Psoas muscle (tissue), 8 donors: ENCODE results near the gene RAI14. TPM values are rescaled to one million over a fixed set of nuclear protein-coding genes. Genes with fewer than 3 reads are reported as not detected.
"Not testable (repeated sequence)": the region's sequence is repeated elsewhere in the genome, so short reads cannot be mapped to it uniquely, and the experiment has no call there.

Experiments used
- ATAC-seq, 4 donors: fragments of 200-7000 bp; cut with Tn5 transposase; one replicate each; pipeline ENCODE4 v1.9.1; 2020; ENCODE audit warnings: moderate library complexity in 3 of 4, mild to moderate bottlenecking in 2 of 4
- DNase-seq, 2 donors: peaks; one replicate each; pipeline ENCODE4 v3.0.0-alpha.2; 2020
- H3K27ac ChIP-seq: fragments of 200-600 bp; one replicate; pipeline ENCODE4 v1.8.0; 2022
- H3K27me3 ChIP-seq, 3 donors: fragments of 200-600 bp in 1 of 3; one replicate each; pipeline versions ENCODE4 v1.6.1 to v1.8.0; 2013 to 2022; ENCODE audit warnings: low read length in 2 of 3, mild to moderate bottlenecking in 2 of 3, moderate library complexity in 1 of 3; ENCODE audit not compliant: insufficient read depth in 3 of 3
- H3K36me3 ChIP-seq, 2 donors: fragments of 200-600 bp in 1 of 2; one replicate each; pipeline versions ENCODE4 v1.6.1 to v1.8.0; 2013 to 2022; ENCODE audit warnings: low read depth in 1 of 2, mild to moderate bottlenecking in 1 of 2, moderate library complexity in 1 of 2; ENCODE audit not compliant: insufficient read depth in 1 of 2
- H3K4me1 ChIP-seq: fragments of 200-600 bp; one replicate; pipeline ENCODE4 v1.8.0; 2022
- H3K4me3 ChIP-seq: fragments of 200-600 bp; one replicate; pipeline ENCODE4 v1.8.0; 2022; ENCODE audit warnings: mild to moderate bottlenecking
- H3K9me3 ChIP-seq: fragments of 200-600 bp; one replicate; pipeline ENCODE4 v1.8.0; 2022
- CTCF ChIP-seq: fragments of 200-600 bp; IDR thresholded peaks from one replicate; pipeline ENCODE4 v1.8.0; 2022; ENCODE audit warnings: antibody characterized with exemption
- whole genome bisulfite sequencing, 3 donors: extraction: QIAGEN DNeasy Blood & Tissue Kit; methylation state at CpG; one replicate each; pipeline versions ENCODE4 v1.1.6 to v1.1.7; 2013; 5-methylcytosine and 5-hydroxymethylcytosine counted together
- intact Hi-C, 2 donors: fragments of 100-400 bp; cut with DNase I; formaldehyde crosslinking; loops; one replicate each; pipeline versions ENCODE4 v1.11.0 to v1.14.2; 2022
- polyA plus RNA-seq, 3 donors: library from polyadenylated mRNA; stranded (reverse); fragments of 200-250 nt; gene quantifications; one replicate each; pipeline ENCODE4 v1.2.3, GENCODE V29; 2013
- total RNA-seq, 4 donors: library from RNA; stranded (reverse); fragmentation: NEBNext Ultra II Directional in 2 of 4; extraction: Animal tissue kit (Norgen Biotek cat#: 25700) in 2 of 4; gene quantifications; one replicate each; pipeline versions ENCODE4 v1.2.1 to v1.2.4, GENCODE V29; 2021 to 2023
- donor health status: healthy with polysubstance abuse.
- donor health status: DM: no; HTN: no; CAD: no; lungs with moderate emphysema.
- donor health status: Bipolar disorder and iron deficiency.
- donor health status: healthy.
- donor health status: DM: yes; HTN: yes; CAD: no.
- donor health status: DM: no; HTN: no; CAD: no.
- donor health status: DM: no; HTN: no; CAD: no.
- donor health status: DM: yes; HTN: yes; CAD: no.

RAI14 gene
- total and polyA plus RNA-seq, 7 donors = 0.69 to 4.3 (median 2.1) TPM

- H3K4me1 ChIP-seq = no peaks in the 10 kb centered on the region
- no peak for DNase-seq
- H3K4me3 ChIP-seq = no peak overlapping the region
- intact Hi-C loops = no loop called here
- H3K9me3 ChIP-seq = no peaks in the 10 kb centered on the region
- TF ChIP-seq CTCF = no peak
- H3K27ac ChIP-seq = no peak overlapping the region
- WGBS, 3 donors = 71 to 75% (median 71%) methylated on average over 6 of the region's 6 CpGs
- no peaks in the 10 kb centered on the region for H3K27me3 ChIP-seq
- H3K36me3 ChIP-seq = no peaks in the 10 kb centered on the region
- no peak for ATAC-seq
Observed at GRCh38 chr5:34749431-34749873, 93.3 kb downstream of the RAI14 start.

- intact Hi-C loops = no loop called here
- Histone ChIP-seq H3K4me3 (no peak overlapping the region), H3K4me1 (no peaks in the 10 kb centered on the region), H3K9me3 (no peaks in the 10 kb centered on the region), H3K27ac (no peak overlapping the region), H3K36me3 (no peaks in the 10 kb centered on the region), H3K27me3 (no peaks in the 10 kb centered on the region)
- no peak for TF ChIP-seq CTCF
- ATAC-seq (no peak), DNase-seq (no peak)
- 88 to 91% (median 89%) methylated on average over 8 of the region's 8 CpGs for WGBS, 3 donors
Observed at GRCh38 chr5:34750206-34750605, 94.1 kb downstream of the RAI14 start.

- Histone ChIP-seq H3K9me3 (no peaks in the 10 kb centered on the region), H3K27me3 (no peaks in the 10 kb centered on the region), H3K4me3 (no peak overlapping the region), H3K4me1 (no peaks in the 10 kb centered on the region), H3K36me3 (no peaks in the 10 kb centered on the region), H3K27ac (no peak overlapping the region)
- no peak for ATAC-seq
- DNase-seq = peak; percentile 34 to 79
- intact Hi-C loops = no loop called here
- 78 to 83% (median 80%) methylated on average over 15 of the region's 15 CpGs for WGBS, 3 donors
- TF ChIP-seq CTCF = no peak
Observed at GRCh38 chr5:34751807-34752736, 95.9 kb downstream of the RAI14 start.

GRCh38 chr5:34753236-34753635 is 97.1 kb downstream of the RAI14 start:
- H3K4me3 ChIP-seq = not testable (repeated sequence)

GRCh38 chr5:34755926-34756325 is 99.8 kb downstream of the RAI14 start:
- Histone ChIP-seq H3K9me3 (no peaks in the 10 kb centered on the region), H3K27ac (no peak overlapping the region), H3K36me3 (no peaks in the 10 kb centered on the region), H3K4me3 (no peak overlapping the region), H3K27me3 (no peaks in the 10 kb centered on the region), H3K4me1 (no peaks in the 10 kb centered on the region)
- no peak for TF ChIP-seq CTCF
- intact Hi-C loops = no loop called here
- 80 to 89% (median 88%) methylated on average over 4 of the region's 4 CpGs for WGBS, 3 donors
- DNase-seq (no peak), ATAC-seq (no peak)

More at GRCh38 chr5:34753236-34753635, 97.1 kb downstream of the RAI14 start:
- 82 to 88% (median 86%) methylated on average over 2 of the region's 2 CpGs for WGBS, 3 donors
- H3K36me3 ChIP-seq, intact Hi-C loops, H3K27me3 ChIP-seq, ATAC-seq, H3K4me1 ChIP-seq, DNase-seq, H3K9me3 ChIP-seq, H3K27ac ChIP-seq: not testable (repeated sequence)
